Measurements from ENCODE around the gene FMNL2. TPM values are rescaled to one million over a fixed set of nuclear protein-coding genes. Genes with fewer than 3 reads are reported as not detected.

The FMNL2 gene
- total and polyA plus RNA-seq, 2 of the 4 experiments (the other 2 are of a cell fraction): 10.9 to 11.4 TPM

DNA sequence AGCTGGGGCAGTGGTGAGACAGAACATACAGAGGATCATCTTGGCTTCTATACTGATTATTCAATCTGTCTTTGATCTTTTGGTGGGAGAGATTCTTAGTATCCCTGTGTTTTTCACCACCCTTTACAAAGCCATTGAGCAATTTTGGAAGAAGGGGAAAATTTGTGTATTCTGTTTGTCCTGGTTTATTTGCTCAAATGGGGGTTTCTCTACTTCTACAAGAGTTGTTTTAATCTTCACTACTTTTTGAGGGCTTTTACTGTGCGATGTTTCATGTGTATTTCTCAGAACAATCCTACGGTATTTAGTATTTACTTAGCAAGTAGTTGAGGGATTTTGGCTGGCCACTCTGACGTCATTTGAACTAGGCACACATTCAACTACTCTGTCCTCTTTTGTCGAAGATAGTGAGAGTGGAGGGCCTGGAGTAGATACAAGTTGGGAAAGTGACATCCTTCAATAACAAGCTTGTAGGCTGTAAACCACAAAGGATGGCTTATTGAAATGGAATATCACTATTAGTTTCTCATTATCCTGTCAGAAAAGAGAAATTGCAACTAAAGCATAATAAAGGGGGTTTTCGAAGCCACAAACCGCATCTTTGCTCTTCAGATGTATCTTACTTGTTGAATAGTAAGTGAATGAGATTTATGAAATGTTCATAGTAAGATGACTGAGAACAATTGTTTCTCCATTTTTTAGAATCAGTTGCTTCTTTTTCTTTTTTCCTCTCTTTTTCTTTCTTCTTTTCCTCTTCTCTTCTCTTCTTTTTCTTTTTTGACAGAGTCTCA lies 24.8 kb downstream of the FMNL2 start:
- Histone ChIP-seq H3K4me3 (ENCODE audit: insufficient read depth, low read depth, low read length) (no peak overlapping the region), H3K9me1 (ENCODE audit: insufficient read depth, low read length) (no peaks in the 10 kb centered on the region), H2BK15ac (ENCODE audit: low read depth, low read length) (no peak overlapping the region), H3K4me1 (ENCODE audit: control insufficient read depth, insufficient read depth, low read length) (no peaks in the 10 kb centered on the region; the same call in 1 of the 2 replicates), H4K91ac (ENCODE audit: insufficient read depth, low read depth, low read length) (no peak overlapping the region), H3K14ac (replicated peaks; ENCODE audit: low read depth, low read length) (no peak overlapping the region), H3K4me2 (ENCODE audit: low read depth, low read length) (no peak overlapping the region), H2BK5ac (ENCODE audit: low read depth, low read length, poor library complexity, severe bottlenecking) (no peak overlapping the region), H4K20me1 (ENCODE audit: insufficient read depth, low read length) (no peaks in the 10 kb centered on the region), H2BK20ac (ENCODE audit: low read depth, low read length) (no peak overlapping the region), H3K36me3 (ENCODE audit: control insufficient read depth, insufficient read depth, low read length) (no peaks in the 10 kb centered on the region), H3K23ac (ENCODE audit: low read depth, low read length) (no peak overlapping the region), H3K18ac (ENCODE audit: low read depth, low read length) (no peak overlapping the region), H3K56ac (ENCODE audit: extremely low read depth, insufficient read depth, low read length) (no peak overlapping the region), H3K27ac (ENCODE audit: insufficient read depth, low read length) (no peak overlapping the region), H3K27me3 (ENCODE audit: control insufficient read depth, insufficient read depth, low read length) (no peaks in the 10 kb centered on the region), H3K79me1 (ENCODE audit: low read depth in 1 of 2, low read length in 2 of 2) (peaks cover 3 to 13% of the 10 kb centered on the region in 2 experiments; a peak in 3 of 4 replicates), H2BK120ac (ENCODE audit: low read depth, low read length) (no peak overlapping the region), H2AK9ac (replicated peaks; ENCODE audit: low read depth, low read length, poor library complexity) (no peak overlapping the region), H4K5ac (ENCODE audit: low read depth, low read length) (no peak overlapping the region), H2AK5ac (ENCODE audit: low read depth, low read length) (no peak overlapping the region), H3K4ac (ENCODE audit: low read depth, low read length) (no peak overlapping the region), H3K9me3 (ENCODE audit: control insufficient read depth, insufficient read depth, low read length) (no peaks in the 10 kb centered on the region), H3K9ac (ENCODE audit: low read depth, low read length) (no peak overlapping the region), H4K8ac (ENCODE audit: low read depth in 2 of 2, low read length in 2 of 2) (no peak overlapping the region), H2AFZ (replicated peaks; ENCODE audit: low read length, poor library complexity) (no peak overlapping the region)
- POLR2A ChIA-PET (ENCODE audit: unreplicated experiment): no interaction called here
- DNase-seq: peak; percentile 17
- dilution Hi-C loops (cut with HindIII; ENCODE audit: low sequenced_read_pairs, unreplicated experiment) (no loop called here), intact Hi-C loops (cut with micrococcal nuclease) (no loop called here), in situ Hi-C loops (cut with MboI; ENCODE audit: low sequenced_read_pairs) (no loop called here)
- no peak for ATAC-seq (ENCODE audit: low read depth)
- TF ChIP-seq CEBPB (IDR thresholded peaks at IDR 0.05; ENCODE audit: low read depth, low read length) (no peak), MAFK (IDR thresholded peaks at IDR 0.05; ENCODE audit: low read depth, low read length) (no peak), CHD1 (IDR thresholded peaks at IDR 0.05; ENCODE audit: low read depth, low read length) (no peak)
- no CpG with 5 or more reads among the region's 6 CpGs for WGBS, 2 experiments (ENCODE audit: extremely low coverage in 2 of 2, insufficient read length in 1 of 2)
- no TSS peak for BruUV-seq (replicated peaks)
- CTCF ChIA-PET: no interaction called here

Data from IMR-90 (cell line).